Panc1 (cell line): ENCODE results near the gene HCRTR1. TPM values are rescaled to one million over a fixed set of nuclear protein-coding genes. Genes with fewer than 3 reads are reported as not detected.

ENCODE experiments used
- ATAC-seq: fragments of 200-7000 bp; cut with Tn5 transposase; 2 replicates; pipeline ENCODE4 v1.9.1; 2020; ENCODE audit warnings: mild to moderate bottlenecking, moderate library complexity
- BruUV-seq: library from RNA; stranded (reverse); fragments of 400-500 nt; replicated peaks from 2 replicates; lab custom pipeline; 2021; lab: Mats Ljungman, UMichigan
- CTCF ChIA-PET: fragments of 300-600 bp; sonication (Branson Sonifier 250); formaldehyde crosslinking; loops from one replicate; lab custom pipeline; 2022; ENCODE audit warnings: antibody characterized with exemption; lab: Charles Lee
- POLR2A ChIA-PET: fragments of 300-600 bp; sonication (Branson Sonifier 250); formaldehyde crosslinking; loops from one replicate; lab custom pipeline; 2022; ENCODE audit warnings: antibody characterized with exemption; lab: Charles Lee
- DNase-seq: peaks from one replicate; pipeline ENCODE4 v3.0.0-alpha.2; 2010; ENCODE audit warnings: low read depth, low spot score
- H3K27ac ChIP-seq: 2 replicates; pipeline ENCODE4 v1.5.1; 2011; ENCODE audit warnings: mild to moderate bottlenecking, low read length, inconsistent platforms
- H3K27me3 ChIP-seq: fragments of 200-500 bp; sonication (Bioruptor generic); 2 replicates; pipeline ENCODE4 v1.6.0; 2014; ENCODE audit warnings: low read length, inconsistent platforms; ENCODE audit not compliant: control insufficient read depth, insufficient read depth
- H3K36me3 ChIP-seq: fragments of 200-500 bp; sonication (Bioruptor generic); 2 replicates; pipeline ENCODE4 v1.5.1; 2014; ENCODE audit warnings: inconsistent platforms, mild to moderate bottlenecking, low read length, moderate library complexity; ENCODE audit not compliant: control insufficient read depth, insufficient read depth
- H3K4me1 ChIP-seq: 2 replicates; pipeline ENCODE4 v1.5.1; 2011; ENCODE audit warnings: inconsistent platforms, mild to moderate bottlenecking, low read length, moderate library complexity; ENCODE audit not compliant: control insufficient read depth, insufficient read depth
- H3K4me3 ChIP-seq, 2 experiments: 2 replicates each; pipeline ENCODE4 v1.5.1; 2011 to 2012; ENCODE audit warnings: low read depth in 2 of 2, low read length in 2 of 2, mild to moderate bottlenecking in 2 of 2, inconsistent platforms in 1 of 2, moderate library complexity in 1 of 2
- H3K9me3 ChIP-seq: fragments of 200-500 bp; sonication (Bioruptor generic); 2 replicates; pipeline ENCODE4 v1.5.1; 2014; ENCODE audit warnings: low read depth, mild to moderate bottlenecking, inconsistent platforms, low read length, moderate library complexity; ENCODE audit not compliant: control insufficient read depth, insufficient read depth
- CTCF ChIP-seq: fragments of 450-650 bp; IDR thresholded peaks from 2 replicates; pipeline ENCODE4 v1.5.1; 2017; ENCODE audit warnings: mild to moderate bottlenecking
- POLR2AphosphoS5 ChIP-seq: IDR thresholded peaks from 2 replicates; pipeline ENCODE4 v1.6.1; 2012; ENCODE audit warnings: mild to moderate bottlenecking, low read depth, low read length, moderate library complexity
- SIN3A ChIP-seq: IDR thresholded peaks from 2 replicates; pipeline ENCODE4 v1.6.1; 2012; ENCODE audit warnings: low read depth, mild to moderate bottlenecking, low read length, moderate library complexity, borderline replicate concordance; ENCODE audit not compliant: insufficient read depth
- TCF7L2 ChIP-seq: IDR thresholded peaks from 2 replicates; pipeline ENCODE4 v1.6.1; 2011; ENCODE audit warnings: mild to moderate bottlenecking, low read depth, low read length, inconsistent platforms
- in situ Hi-C: cut with HindIII; loops from 2 replicates; pipeline ENCODE4 v1.10.0; 2016; ENCODE audit warnings: low sequenced_read_pairs, low pct_unique_long_range_greater_than_20kb
- intact Hi-C: fragments of 100-400 bp; cut with micrococcal nuclease; formaldehyde crosslinking; loops from one replicate; pipeline ENCODE4 v1.10.0; 2022; ENCODE audit not compliant: unreplicated experiment
- total RNA-seq: library from RNA; stranded (reverse); gene quantifications from one replicate; pipeline ENCODE4 v1.2.1, GENCODE V29; 2021; ENCODE audit not compliant: unreplicated experiment
- TF ChIP-seq, protein P1 (sequence below), 2 experiments: IDR thresholded peaks; 2 replicates each; pipeline ENCODE4 v1.6.1; 2011 to 2012; ENCODE audit warnings: low read depth in 2 of 2, control low read depth in 1 of 2, low read length in 1 of 2, mild to moderate bottlenecking in 1 of 2, moderate library complexity in 1 of 2; ENCODE audit not compliant: insufficient read depth in 1 of 2

Gene HCRTR1
- total RNA-seq, 1 experiment from 2014 or later: 0.18 TPM

DNA sequence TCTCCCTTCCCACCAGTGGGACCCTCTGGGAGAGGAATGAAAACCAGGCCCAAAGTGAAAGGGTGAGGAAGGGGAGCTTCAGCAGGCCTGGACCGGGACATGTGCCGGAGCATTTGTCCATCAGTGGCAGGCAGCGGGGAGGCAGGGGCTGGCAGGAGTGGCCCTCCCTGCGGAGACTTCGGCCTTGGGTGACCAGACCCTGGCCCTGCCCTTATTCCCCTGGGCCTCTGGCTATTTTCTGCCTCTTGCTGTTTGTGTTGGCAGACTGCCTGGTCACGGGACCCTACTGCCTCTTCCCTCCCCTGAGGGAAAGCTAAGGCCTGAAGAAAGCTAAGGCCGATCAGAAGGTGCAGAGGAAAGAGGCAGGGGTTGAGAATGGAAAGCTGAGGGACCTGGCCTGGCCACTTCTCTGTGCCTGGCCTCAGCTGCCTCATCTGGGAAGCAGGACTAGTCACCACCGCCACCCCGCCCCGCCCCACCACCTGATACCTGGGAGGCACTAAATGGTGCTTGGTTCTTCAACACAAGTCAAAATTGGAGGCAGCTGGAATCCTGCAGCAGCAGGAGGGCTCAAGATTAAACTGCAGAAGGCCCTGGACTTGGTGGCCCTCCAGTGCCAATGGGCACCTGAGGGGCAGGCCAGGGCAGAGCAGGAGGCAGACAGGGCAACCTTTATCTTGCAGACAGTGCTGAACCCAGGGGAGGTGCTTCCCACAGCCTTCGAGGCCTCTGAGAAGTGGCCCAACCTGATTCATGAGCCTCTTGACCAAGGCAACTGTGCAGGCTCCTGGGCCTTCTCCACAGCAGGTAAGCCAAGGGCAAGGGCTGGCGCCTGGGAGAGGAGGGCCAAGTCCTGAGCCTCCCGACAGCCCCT, 33.3 kb upstream of the HCRTR1 start:
- H3K4me3 ChIP-seq: no peak overlapping the region
- ATAC-seq (no peak), DNase-seq (no peak)
- in situ Hi-C loops: no loop called here
- no peak for TF ChIP-seq POLR2AphosphoS5
- no peak for TF ChIP-seq SIN3A
- TF ChIP-seq, protein P1, sequence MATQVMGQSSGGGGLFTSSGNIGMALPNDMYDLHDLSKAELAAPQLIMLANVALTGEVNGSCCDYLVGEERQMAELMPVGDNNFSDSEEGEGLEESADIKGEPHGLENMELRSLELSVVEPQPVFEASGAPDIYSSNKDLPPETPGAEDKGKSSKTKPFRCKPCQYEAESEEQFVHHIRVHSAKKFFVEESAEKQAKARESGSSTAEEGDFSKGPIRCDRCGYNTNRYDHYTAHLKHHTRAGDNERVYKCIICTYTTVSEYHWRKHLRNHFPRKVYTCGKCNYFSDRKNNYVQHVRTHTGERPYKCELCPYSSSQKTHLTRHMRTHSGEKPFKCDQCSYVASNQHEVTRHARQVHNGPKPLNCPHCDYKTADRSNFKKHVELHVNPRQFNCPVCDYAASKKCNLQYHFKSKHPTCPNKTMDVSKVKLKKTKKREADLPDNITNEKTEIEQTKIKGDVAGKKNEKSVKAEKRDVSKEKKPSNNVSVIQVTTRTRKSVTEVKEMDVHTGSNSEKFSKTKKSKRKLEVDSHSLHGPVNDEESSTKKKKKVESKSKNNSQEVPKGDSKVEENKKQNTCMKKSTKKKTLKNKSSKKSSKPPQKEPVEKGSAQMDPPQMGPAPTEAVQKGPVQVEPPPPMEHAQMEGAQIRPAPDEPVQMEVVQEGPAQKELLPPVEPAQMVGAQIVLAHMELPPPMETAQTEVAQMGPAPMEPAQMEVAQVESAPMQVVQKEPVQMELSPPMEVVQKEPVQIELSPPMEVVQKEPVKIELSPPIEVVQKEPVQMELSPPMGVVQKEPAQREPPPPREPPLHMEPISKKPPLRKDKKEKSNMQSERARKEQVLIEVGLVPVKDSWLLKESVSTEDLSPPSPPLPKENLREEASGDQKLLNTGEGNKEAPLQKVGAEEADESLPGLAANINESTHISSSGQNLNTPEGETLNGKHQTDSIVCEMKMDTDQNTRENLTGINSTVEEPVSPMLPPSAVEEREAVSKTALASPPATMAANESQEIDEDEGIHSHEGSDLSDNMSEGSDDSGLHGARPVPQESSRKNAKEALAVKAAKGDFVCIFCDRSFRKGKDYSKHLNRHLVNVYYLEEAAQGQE (IDR thresholded peaks at IDR 0.05; ENCODE audit: insufficient read depth in 1 of 2, low read depth in 2 of 2, low read length in 1 of 2): no peak
- TF ChIP-seq TCF7L2: no peak
- TF ChIP-seq CTCF: no peak
- no peaks in the 10 kb centered on the region for H3K9me3 ChIP-seq
- intact Hi-C loops: no loop called here
- ChIA-PET POLR2A (interaction anchor here (0.6 kb wide), 1 partner anchor 614 kb away, joined by 11 read pairs; no protein-coding TSS in a partner anchor), CTCF (interaction anchor here (0.6 kb wide), 1 partner anchor 20 kb away, joined by 3 read pairs; no protein-coding TSS in a partner anchor)
- H3K27me3 ChIP-seq: no peaks in the 10 kb centered on the region
- peaks cover 39% of the 10 kb centered on the region for H3K4me1 ChIP-seq
- BruUV-seq: no TSS peak
- peak overlapping the region; percentile 66; the same call in 1 of the 2 replicates for H3K27ac ChIP-seq
- H3K36me3 ChIP-seq: no peaks in the 10 kb centered on the region

DNA sequence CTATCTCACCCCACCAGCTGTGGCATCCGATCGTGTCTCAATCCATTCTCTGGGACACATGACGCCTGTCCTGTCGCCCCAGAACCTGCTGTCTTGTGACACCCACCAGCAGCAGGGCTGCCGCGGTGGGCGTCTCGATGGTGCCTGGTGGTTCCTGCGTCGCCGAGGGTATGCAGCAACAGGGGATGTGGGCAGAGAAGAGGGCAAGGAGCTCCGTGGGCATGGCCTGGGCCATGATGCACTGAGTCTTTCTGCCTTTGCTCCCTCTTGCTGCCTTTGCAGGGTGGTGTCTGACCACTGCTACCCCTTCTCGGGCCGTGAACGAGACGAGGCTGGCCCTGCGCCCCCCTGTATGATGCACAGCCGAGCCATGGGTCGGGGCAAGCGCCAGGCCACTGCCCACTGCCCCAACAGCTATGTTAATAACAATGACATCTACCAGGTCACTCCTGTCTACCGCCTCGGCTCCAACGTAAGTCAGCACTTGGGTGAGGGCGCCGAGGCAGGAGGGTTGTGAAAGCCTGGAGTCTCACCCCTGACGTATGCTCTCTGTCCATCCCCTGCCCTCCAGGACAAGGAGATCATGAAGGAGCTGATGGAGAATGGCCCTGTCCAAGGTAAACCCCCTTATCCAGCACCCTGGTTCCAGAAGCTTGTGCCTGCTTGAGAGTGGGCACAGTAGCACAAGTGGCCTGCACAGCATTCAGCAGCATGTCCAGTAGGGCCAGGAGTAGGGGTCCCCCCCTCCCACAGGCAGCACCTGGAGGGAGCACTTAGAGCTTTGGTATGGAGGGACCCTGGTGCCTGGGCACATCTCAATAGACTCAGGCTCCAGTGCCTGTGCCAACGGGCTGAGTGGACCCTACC, 32.4 kb upstream of the HCRTR1 start:
- no peak overlapping the region for H3K27ac ChIP-seq
- ChIA-PET POLR2A (interaction anchor here (0.6 kb wide), 1 partner anchor 614 kb away, joined by 11 read pairs; no protein-coding TSS in a partner anchor), CTCF (interaction anchor here (0.6 kb wide), 3 partner anchors 20 to 204 kb away, joined by 3 to 10 read pairs (median 9); no protein-coding TSS in a partner anchor)
- intact Hi-C loops (no loop called here), in situ Hi-C loops (no loop called here)
- TF ChIP-seq, protein P1 (IDR thresholded peaks at IDR 0.05; ENCODE audit: insufficient read depth in 1 of 2, low read depth in 2 of 2, low read length in 1 of 2): no peak
- TF ChIP-seq CTCF (no peak), TCF7L2 (no peak), POLR2AphosphoS5 (no peak), SIN3A (no peak)
- no peak for DNase-seq
- H3K27me3 ChIP-seq: no peaks in the 10 kb centered on the region
- ATAC-seq: no peak
- H3K4me1 ChIP-seq: peaks cover 34% of the 10 kb centered on the region
- H3K4me3 ChIP-seq: no peak overlapping the region
- no peaks in the 10 kb centered on the region for H3K36me3 ChIP-seq
- BruUV-seq: no TSS peak
- H3K9me3 ChIP-seq: no peaks in the 10 kb centered on the region
